Coronary artery (tissue), 2 donors: Measurements from ENCODE around the gene CAMTA1.
A peak's percentile ranks its signal among the peaks of the same experiment; 100 is the strongest.

ENCODE experiments used
- DNase-seq: peaks from one replicate; pipeline ENCODE4 v3.0.0-alpha.2; 2017; ENCODE audit warnings: low spot score
- H3K27ac ChIP-seq, 2 donors: fragments of 200-600 bp; sonication (generic); one replicate each; pipeline ENCODE4 v1.5.1; 2016 to 2019
- H3K4me3 ChIP-seq: fragments of 200-600 bp; sonication (generic); 2 replicates; pipeline ENCODE4 v1.5.1; 2016; ENCODE audit warnings: mild to moderate bottlenecking, moderate library complexity
- TF ChIP-seq, protein P1 (sequence below): fragments of 200-600 bp; sonication (generic); IDR thresholded peaks from one replicate; pipeline ENCODE4 v1.5.1; 2019; ENCODE audit warnings: antibody characterized with exemption

CAMTA1 gene

DNA sequence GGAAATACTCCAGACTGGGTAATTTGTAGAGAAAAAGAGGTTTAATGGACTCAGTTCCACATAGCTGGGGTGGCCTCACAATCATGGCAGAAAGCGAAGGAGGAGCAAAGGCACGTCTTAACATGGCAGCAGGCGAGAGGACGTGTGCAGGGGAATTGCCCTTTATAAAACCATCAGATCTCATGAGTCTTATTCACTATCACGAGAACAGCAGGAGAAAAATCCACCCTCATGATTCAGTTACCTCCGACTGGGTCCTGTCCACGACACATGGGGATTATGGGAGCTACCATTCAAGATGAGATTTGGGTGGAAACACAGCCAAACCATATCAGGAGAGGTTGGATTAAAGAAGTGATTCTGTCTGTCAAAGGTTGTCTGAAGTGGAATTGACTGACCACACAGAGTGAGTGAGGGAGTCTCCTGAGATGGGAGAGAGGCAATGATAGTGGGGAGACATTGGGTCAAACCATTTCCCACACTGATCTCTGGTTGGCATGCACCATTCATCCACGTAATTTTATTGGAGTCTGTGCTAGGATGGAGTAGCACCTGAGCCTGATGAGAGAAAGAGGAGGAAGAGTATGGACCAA, 927.6 kb downstream of the CAMTA1 start:
- H3K4me3 ChIP-seq: no peak overlapping the region
- TF ChIP-seq, protein P1, sequence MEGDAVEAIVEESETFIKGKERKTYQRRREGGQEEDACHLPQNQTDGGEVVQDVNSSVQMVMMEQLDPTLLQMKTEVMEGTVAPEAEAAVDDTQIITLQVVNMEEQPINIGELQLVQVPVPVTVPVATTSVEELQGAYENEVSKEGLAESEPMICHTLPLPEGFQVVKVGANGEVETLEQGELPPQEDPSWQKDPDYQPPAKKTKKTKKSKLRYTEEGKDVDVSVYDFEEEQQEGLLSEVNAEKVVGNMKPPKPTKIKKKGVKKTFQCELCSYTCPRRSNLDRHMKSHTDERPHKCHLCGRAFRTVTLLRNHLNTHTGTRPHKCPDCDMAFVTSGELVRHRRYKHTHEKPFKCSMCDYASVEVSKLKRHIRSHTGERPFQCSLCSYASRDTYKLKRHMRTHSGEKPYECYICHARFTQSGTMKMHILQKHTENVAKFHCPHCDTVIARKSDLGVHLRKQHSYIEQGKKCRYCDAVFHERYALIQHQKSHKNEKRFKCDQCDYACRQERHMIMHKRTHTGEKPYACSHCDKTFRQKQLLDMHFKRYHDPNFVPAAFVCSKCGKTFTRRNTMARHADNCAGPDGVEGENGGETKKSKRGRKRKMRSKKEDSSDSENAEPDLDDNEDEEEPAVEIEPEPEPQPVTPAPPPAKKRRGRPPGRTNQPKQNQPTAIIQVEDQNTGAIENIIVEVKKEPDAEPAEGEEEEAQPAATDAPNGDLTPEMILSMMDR: no peak
- no peak for DNase-seq
- H3K27ac ChIP-seq: no peak overlapping the region

DNA sequence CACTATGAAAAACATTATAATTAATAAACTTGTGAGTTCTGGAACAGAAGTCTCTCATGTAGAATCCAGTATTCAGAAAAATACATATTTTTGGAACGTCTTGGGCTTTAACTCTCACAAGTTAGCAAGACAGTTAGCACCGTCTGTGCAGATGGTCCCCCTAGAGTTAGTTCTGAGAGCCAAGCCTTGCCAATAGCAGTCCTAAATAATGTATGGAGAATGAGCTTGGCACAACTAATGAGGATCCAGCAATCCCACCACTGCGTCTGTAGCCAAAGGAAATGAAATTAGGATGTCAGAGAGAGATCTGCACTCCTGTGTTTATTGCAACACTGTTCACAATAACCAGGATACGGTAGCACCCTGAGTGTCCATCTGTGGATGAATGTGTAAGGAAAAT, 931.3 kb downstream of the CAMTA1 start:
- no peak overlapping the region for H3K27ac ChIP-seq
- TF ChIP-seq, protein P1: no peak
- no peak for DNase-seq
- no peak overlapping the region for H3K4me3 ChIP-seq

DNA sequence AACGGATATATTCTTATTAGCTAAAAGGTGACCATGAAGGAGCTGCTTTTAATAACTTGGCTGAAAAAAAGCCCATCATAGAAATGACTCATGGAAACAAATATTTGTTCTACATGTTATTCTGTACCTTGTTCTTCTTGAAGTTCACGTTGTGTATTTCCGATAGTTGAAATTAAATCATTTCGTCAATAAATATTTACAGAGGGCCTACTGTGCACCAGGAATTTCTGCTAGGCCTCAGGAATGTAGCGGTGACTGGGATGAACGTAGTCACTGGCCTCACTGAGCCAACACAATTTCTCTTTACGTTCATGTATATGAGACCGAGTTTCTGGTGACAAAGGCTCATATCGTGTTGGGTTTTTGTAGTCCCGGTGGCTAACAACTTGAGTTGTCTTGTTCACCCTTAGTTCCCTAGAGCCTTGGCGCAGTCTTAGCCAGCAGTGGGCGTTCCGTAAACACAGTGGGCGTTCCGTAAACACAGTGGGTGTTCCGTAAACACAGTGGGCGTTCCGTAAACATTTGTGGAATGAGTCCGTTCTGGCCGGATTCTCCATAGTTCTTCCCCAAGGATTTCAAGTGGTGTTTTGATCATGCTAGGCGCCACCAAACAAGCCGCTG, 932.6 kb downstream of the CAMTA1 start:
- TF ChIP-seq, protein P1: no peak
- no peak for DNase-seq
- no peak overlapping the region for H3K27ac ChIP-seq
- no peak overlapping the region for H3K4me3 ChIP-seq

DNA sequence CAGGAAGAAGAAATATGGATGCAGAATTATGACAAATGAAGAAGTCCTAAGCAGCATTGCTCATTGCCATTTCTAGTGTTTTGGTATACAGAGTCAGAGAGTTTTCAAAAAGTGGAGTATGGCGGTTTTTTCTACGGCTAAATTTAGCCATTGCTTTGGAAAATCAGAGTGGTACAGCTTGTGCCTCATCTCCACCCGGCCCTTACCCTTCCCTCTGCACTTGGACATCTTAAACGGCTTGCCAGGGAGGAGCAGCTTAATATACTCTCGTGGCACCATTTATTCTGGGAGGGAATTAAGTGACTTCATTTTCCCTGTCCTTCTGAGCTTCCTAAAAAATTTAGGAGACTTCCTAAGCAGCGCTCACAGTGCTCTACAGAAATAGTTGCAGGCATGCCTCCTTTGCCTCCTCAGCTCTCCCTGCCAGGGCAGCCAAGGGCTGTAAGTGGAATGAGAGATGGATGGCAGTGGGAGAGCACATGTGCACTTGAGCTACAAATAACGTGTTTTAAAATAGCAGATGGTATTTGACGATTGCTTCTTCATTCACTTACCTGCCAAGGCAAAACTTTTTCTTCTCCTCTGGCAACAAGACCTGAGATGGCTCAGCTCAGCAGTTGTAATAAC, 934.3 kb downstream of the CAMTA1 start:
- TF ChIP-seq, protein P1: no peak
- Histone ChIP-seq H3K27ac (peak overlapping the region in 1 of 2 donors; percentile 39), H3K4me3 (no peak overlapping the region)
- no peak for DNase-seq

DNA sequence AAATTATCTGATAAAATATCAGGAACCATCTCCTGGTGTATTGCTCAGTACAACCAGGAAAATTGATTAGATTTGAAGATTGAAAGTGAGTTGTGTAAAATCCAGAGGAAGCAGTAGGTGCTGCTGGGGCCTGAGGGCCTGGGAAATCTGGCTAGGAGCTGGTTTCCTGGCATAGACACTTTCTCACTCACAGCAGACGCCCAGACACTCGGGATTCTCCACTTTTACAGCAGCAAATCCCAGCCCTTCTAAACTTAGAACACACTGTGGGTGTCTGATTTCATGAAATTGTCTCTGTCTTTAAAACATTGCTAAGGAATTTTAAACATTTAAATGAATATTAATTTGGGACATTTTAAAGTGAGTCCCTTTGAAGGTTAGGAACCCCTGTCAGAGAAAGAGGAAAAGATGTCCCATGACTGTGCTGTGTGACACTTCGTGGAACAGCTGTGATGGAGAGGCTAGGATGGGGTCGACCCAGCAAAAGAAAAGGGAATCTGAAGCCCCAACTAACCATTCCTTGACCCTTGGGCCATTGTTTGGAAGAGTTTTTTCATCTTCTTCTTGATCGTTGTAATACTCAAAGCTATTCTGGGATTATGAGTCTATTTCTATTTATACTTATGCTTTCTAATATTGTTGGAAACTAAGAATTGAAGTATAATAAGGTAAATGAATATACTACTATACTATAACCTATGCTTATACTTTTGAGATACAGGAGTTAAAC, 936.9 kb downstream of the CAMTA1 start:
- H3K27ac ChIP-seq: no peak overlapping the region
- no peak overlapping the region for H3K4me3 ChIP-seq
- TF ChIP-seq, protein P1: no peak

DNA sequence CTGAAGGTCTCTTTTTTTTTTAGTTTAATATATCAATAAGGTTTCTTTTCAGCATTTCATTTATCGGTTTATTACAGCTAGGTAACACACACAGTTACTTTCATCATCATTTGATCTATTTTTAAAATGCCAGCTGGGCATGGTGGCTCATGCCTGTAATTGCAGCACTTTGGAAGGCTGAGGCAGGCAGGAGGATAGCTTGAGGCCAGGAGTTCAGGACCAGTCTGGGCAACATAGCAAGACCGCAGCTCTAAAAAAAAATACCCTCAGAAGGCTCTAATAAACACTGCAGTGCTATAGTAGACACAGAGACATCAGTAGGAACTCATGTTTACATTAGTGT, 937.4 kb downstream of the CAMTA1 start:
- TF ChIP-seq, protein P1: no peak
- Histone ChIP-seq H3K4me3 (no peak overlapping the region), H3K27ac (no peak overlapping the region)
- DNase-seq: no peak

More for the DNA sequence above, 936.9 kb downstream of the CAMTA1 start:
- no peak for DNase-seq
